Activated naive CD4-positive, alpha-beta T cell treated with Interleukin-2 at 50 U/mL for 16 hours (primary cell): Measurements from ENCODE around the gene MYRIP.
"Not testable (repeated sequence)": the region's sequence is repeated elsewhere in the genome, so short reads cannot be mapped to it uniquely, and the experiment has no call there.

Source experiments
- DNase-seq: peaks from one replicate; pipeline ENCODE4 v3.0.0-alpha.2; 2020

Gene MYRIP

GRCh38 chr3:39972508-39972907 is 163.1 kb downstream of the MYRIP start:
- DNase-seq, result no peak

GRCh38 chr3:39977058-39977794 is 167.8 kb downstream of the MYRIP start:
- no peak for DNase-seq

GRCh38 chr3:39978308-39978707 is 168.9 kb downstream of the MYRIP start:
- DNase-seq, result no peak

GRCh38 chr3:39980058-39980457 is 170.6 kb downstream of the MYRIP start:
- no peak for DNase-seq

GRCh38 chr3:39980781-39981180 is 171.4 kb downstream of the MYRIP start:
- DNase-seq, result no peak

GRCh38 chr3:39981547-39982184 is 172.3 kb downstream of the MYRIP start:
- DNase-seq, result no peak

GRCh38 chr3:39982665-39983357 is 173.4 kb downstream of the MYRIP start:
- no peak for DNase-seq

- no peak for DNase-seq
Observed at GRCh38 chr3:39989746-39990145, 180.3 kb downstream of the MYRIP start.

- DNase-seq, result no peak
Observed at GRCh38 chr3:39990532-39990931, 181.1 kb downstream of the MYRIP start.

GRCh38 chr3:40008796-40009195 is 199.4 kb downstream of the MYRIP start:
- DNase-seq, result no peak

- no peak for DNase-seq
Observed at GRCh38 chr3:40009991-40010390, 200.6 kb downstream of the MYRIP start.

GRCh38 chr3:40012381-40012780 is 203.0 kb downstream of the MYRIP start:
- DNase-seq, result no peak

GRCh38 chr3:40016391-40016790 is 207.0 kb downstream of the MYRIP start:
- no peak for DNase-seq

GRCh38 chr3:40018369-40018768 is 209.0 kb downstream of the MYRIP start:
- no peak for DNase-seq

GRCh38 chr3:40019376-40019775 is 210.0 kb downstream of the MYRIP start:
- DNase-seq, result no peak

GRCh38 chr3:40020689-40021088 is 211.3 kb downstream of the MYRIP start:
- no peak for DNase-seq

GRCh38 chr3:40021338-40021737 is 211.9 kb downstream of the MYRIP start:
- DNase-seq, result no peak

- no peak for DNase-seq
Observed at GRCh38 chr3:40022297-40022827, 213.0 kb downstream of the MYRIP start.

- no peak for DNase-seq
Observed at GRCh38 chr3:40024526-40024925, 215.1 kb downstream of the MYRIP start.

GRCh38 chr3:40025892-40026291 is 216.5 kb downstream of the MYRIP start:
- DNase-seq, result not testable (repeated sequence)

- DNase-seq, result no peak
Observed at GRCh38 chr3:40035177-40035576, 225.8 kb downstream of the MYRIP start.

GRCh38 chr3:40037582-40037981 is 228.2 kb downstream of the MYRIP start:
- DNase-seq, result no peak

- DNase-seq, result no peak
Observed at GRCh38 chr3:40042752-40043443, 233.5 kb downstream of the MYRIP start.
